ENCODE data around the gene ADSS1.

ADSS1 gene

DNA sequence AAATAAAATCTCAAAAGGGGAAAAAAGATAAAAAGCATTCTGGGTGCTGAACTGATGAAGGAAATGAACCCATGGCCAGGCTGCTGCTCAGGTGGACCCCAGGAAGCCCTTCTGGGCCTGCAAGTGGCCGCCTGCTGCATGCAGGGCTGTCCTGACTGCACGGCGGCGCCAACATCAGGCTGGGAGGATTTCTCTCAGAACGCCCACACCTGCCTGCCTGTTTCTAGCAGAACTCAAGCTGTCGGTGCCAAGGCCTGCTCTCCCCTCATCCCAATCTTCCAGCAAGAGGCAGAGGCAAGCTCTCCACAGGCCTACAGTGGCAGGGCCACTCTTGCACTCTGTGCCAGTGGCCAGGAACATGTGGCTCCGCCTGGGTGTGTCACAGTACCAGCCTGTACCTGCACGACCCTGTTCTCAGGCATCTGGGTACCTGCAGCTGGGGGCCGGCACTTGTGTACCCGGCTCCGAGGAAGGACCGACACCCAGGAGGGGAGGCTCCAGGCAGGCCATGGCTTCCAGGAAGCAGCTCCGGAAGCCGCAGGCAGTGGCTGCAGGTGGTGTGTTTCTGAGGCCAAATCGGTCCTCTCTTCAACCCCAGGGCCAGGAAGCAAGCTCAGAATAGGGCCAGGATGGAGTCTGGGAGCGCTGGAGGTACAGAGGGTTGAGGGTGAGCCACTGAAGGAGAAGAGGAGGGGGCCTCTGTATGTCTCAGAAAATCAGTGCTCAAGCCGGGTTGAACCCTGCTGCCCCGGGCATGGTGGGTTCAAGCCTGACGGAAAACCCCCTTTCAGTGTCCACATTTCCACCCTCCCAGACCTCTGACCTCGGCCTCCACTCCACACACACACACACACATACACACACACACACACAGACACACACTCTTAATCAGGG, 37.2 kb upstream of the ADSS1 start:
- TF ChIP-seq, protein P1, sequence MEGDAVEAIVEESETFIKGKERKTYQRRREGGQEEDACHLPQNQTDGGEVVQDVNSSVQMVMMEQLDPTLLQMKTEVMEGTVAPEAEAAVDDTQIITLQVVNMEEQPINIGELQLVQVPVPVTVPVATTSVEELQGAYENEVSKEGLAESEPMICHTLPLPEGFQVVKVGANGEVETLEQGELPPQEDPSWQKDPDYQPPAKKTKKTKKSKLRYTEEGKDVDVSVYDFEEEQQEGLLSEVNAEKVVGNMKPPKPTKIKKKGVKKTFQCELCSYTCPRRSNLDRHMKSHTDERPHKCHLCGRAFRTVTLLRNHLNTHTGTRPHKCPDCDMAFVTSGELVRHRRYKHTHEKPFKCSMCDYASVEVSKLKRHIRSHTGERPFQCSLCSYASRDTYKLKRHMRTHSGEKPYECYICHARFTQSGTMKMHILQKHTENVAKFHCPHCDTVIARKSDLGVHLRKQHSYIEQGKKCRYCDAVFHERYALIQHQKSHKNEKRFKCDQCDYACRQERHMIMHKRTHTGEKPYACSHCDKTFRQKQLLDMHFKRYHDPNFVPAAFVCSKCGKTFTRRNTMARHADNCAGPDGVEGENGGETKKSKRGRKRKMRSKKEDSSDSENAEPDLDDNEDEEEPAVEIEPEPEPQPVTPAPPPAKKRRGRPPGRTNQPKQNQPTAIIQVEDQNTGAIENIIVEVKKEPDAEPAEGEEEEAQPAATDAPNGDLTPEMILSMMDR (IDR thresholded peaks at IDR 0.05; ENCODE audit: insufficient read depth, low read length, missing control alignments), result no peak
- no peak overlapping the region for H3K4me3 ChIP-seq (ENCODE audit: low read depth, low read length)
- CTCF ChIA-PET, result interaction anchor here (1.2 to 1.3 kb wide), 3 partner anchors 8 to 35 kb away, joined by 4 to 5 read pairs (median 4); no protein-coding TSS in a partner anchor
- DNase-seq (ENCODE audit: low read depth, low spot score), result no peak
- POLR2A ChIA-PET, result interaction anchor here (1.3 kb wide), 1 partner anchor 10 kb away, joined by 4 read pairs; no protein-coding TSS in a partner anchor

DNA sequence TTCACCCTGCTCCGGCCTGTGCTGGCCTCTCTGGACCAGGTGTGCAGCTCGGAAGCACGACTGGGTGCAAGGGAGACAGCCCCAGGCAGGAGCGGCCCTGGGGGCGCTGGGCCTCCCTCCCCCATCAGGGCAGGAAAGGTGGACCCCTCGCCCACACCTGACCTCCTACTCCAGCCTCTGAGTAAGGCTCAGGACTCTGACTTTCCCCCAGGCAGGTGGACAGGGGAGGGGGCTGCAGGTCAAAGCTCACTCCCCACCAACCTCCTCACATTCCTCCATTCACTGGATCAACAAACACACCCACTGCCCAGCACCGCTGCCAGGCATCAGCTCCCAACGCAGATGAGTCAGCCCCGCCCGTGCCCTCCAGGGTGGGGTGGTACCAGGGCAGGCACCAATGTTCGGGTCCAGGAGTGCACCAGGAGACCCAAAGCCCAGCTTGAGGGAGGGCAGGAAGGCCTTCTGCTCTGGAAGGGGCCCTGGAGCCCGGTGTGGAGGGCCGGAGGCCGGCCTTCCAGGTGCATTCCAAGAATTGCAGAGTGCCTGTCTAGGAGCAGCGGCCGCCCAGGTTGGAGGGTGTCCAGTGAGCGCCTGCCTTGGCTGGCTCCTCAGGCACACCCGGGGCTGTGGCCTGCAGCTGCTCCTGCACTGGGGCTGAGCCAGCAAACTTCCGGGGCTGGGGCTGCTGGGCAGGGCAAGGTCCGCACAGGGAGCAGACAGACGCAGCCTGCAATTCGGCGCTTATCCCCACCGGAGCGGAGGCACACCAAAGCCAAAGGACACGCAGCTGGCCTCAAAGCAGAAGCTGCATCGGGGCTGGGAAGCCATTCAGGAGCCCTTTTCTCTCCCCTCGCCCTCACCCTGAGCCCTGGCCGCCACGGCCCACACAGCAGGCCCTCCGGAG, 36.2 kb upstream of the ADSS1 start:
- CTCF ChIA-PET, result interaction anchor here (1.2 to 1.4 kb wide), 4 partner anchors 9 to 36 kb away, joined by 4 to 5 read pairs (median 4); no protein-coding TSS in a partner anchor
- no peak for DNase-seq (ENCODE audit: low read depth, low spot score)
- TF ChIP-seq, protein P1 (IDR thresholded peaks at IDR 0.05; ENCODE audit: insufficient read depth, low read length, missing control alignments), result no peak
- POLR2A ChIA-PET, result interaction anchor here (1.3 kb wide), 1 partner anchor 9 kb away, joined by 4 read pairs; no protein-coding TSS in a partner anchor
- no peak overlapping the region for H3K4me3 ChIP-seq (ENCODE audit: low read depth, low read length)

DNA sequence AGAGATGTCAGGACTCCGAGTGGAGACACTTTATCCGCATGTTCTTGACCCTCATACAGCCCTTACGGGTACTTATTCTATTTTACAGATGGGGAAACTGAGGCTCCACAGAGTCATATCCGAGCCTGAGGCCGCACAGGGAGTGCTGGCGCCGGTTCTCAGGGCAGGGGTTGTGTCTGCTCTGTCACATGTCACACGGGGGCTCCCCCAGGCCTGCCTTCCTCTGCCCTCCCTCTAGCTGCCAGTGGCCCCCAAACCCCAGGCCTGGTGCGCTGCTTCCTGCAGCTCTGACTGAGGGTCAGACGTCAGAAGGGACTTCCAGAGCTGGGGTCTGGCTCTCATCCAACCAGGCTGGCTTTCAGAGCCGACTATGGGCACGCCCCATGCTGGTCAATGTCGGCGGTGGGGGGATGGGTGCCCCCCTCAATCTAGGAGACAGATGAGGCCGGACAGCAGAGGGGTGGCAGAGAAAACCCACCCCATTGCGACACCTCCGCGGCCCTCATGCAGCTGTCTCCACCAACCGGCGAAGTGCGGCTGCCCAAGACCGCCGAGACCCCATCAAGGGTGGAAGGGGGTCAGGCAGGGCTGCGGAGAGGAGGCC, 35.4 kb upstream of the ADSS1 start:
- DNase-seq (ENCODE audit: low read depth, low spot score), result no peak
- POLR2A ChIA-PET, result interaction anchor here (1.3 kb wide), 1 partner anchor 8 kb away, joined by 4 read pairs; no protein-coding TSS in a partner anchor
- CTCF ChIA-PET, result interaction anchor here (1.4 kb wide), 1 partner anchor 22 kb away, joined by 4 read pairs; no protein-coding TSS in a partner anchor
- peak overlapping the region; percentile 88; the same call in 1 of the 2 replicates for H3K4me3 ChIP-seq (ENCODE audit: low read depth, low read length)
- TF ChIP-seq, protein P1 (IDR thresholded peaks at IDR 0.05; ENCODE audit: insufficient read depth, low read length, missing control alignments), result no peak

DNA sequence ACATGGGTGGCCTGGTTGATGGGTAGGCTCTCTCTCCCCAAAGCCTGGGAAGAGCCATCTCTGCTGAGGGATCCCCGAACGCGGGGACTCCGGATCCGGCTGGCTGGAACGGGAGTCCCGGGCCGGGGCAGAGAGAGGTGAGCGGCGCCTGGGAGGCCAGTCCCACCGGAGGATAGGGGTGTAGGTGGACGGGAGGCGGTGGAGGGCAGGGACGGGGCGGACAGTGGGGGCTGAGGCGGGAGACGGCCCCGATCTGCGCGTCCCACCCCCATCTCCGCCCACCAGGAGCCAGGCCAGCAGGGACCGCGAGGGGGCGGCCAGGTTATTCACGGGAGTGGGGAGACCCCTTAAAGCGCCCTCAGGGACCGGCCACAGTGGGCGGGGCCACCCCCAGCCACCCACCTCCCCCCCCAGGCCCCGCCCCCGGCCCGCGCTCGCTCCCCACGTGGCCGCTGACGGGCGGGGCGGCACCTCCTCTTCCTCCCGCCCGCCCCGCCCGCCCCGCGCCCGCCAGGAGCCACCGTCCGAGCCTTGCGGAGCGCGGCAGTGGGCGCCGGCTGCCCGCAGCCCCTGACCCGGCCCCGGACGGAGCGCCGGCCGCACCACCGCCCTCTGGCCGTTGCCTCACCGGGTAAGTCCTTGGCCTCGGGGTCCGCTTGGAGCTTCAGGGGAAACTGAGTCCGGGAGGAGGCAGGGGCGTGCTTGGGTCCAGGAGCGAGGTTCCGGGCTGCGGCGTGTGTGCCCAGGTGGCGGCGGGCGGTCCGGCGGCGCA, 34.7 kb upstream of the ADSS1 start, which contains the start of gene INF2:
TSS of gene INF2 (plus strand) at position 510 of the 772 bp plus-strand sequence. CDS start 11,748 bp downstream, outside the sequence.
- ChIA-PET CTCF (interaction anchor here (1.4 to 2.4 kb wide), 5 partner anchors 8 to 137 kb away, joined by 4 to 18 read pairs (median 4); no protein-coding TSS in a partner anchor), POLR2A (no interaction called here)
- TF ChIP-seq, protein P1 (IDR thresholded peaks at IDR 0.05; ENCODE audit: insufficient read depth, low read length, missing control alignments), result no peak
- peak within 1 kb of the TSS; percentile 88 for H3K4me3 ChIP-seq (ENCODE audit: low read depth, low read length)
- no peak for DNase-seq (ENCODE audit: low read depth, low spot score)

DNA sequence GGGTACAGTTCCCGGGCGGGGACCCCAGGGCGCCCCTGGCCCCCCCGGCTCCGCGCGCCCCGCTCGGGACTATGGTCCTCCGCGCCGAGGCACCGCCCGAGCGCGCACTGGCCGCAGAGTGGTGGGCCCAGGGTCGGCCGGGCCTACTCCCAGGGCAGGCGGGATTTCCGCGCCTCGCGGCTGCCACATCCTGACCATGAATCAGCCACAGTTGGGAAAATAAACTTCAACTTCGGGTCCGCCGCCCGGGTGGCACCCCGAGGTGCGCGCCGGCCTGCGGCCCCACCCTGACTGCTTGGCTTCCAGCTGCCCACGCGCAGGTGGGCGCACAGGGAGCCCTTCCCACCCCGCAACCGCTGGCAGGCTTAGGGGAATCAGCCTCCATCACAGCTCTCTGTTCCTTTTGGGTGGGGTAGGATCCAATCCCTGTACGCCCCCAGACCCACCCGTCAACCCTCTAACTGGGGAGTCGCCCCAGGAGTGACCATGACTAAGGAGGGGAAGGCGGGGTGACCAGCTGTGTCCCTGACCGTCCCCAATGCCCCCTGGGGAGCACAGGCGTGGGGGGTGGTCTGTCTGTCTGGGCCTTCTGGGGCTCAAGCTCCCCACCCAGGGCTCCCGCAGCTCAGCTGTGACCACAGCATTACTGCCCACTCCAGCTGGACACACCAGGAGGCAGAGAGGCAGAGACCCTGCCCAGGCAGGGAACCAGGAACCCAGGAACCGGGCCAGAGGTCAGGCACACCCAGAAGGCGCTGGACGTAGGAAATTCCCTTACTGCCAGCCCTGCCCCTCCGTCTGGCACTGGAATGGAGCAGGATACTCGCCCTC, 33.9 kb upstream of the ADSS1 start:
- peak overlapping the region; percentile 88 for H3K4me3 ChIP-seq (ENCODE audit: low read depth, low read length)
- ChIA-PET CTCF (interaction anchor here (1.2 to 2.4 kb wide), 5 partner anchors 9 to 136 kb away, joined by 4 to 18 read pairs (median 5); no protein-coding TSS in a partner anchor), POLR2A (no interaction called here)
- TF ChIP-seq, protein P1 (IDR thresholded peaks at IDR 0.05; ENCODE audit: insufficient read depth, low read length, missing control alignments), result no peak
- no peak for DNase-seq (ENCODE audit: low read depth, low spot score)
